HCT116 (cell line): ENCODE measurements around the gene CYP51A1. TPM values are rescaled to one million over a fixed set of nuclear protein-coding genes. Genes with fewer than 3 reads are reported as not detected.

Source experiments
- ATAC-seq: fragments of 200-7000 bp; cut with Tn5 transposase; 2 replicates; pipeline ENCODE4 v1.9.1; 2020; ENCODE audit warnings: mild to moderate bottlenecking, moderate library complexity
- BruUV-seq: library from RNA; stranded (reverse); fragments of 400-500 nt; replicated peaks from 2 replicates; lab custom pipeline; 2021; lab: Mats Ljungman, UMichigan
- CTCF ChIA-PET: fragments of 300-600 bp; sonication (Branson Sonifier 250); formaldehyde crosslinking; loops from one replicate; lab custom pipeline; 2021; ENCODE audit warnings: antibody characterized with exemption; lab: Charles Lee
- POLR2A ChIA-PET: fragments of 300-600, 350-600 bp; sonication (Branson Sonifier 250); formaldehyde crosslinking; loops from one replicate; lab custom pipeline; 2021; ENCODE audit warnings: antibody characterized with exemption; lab: Charles Lee
- RAD21 ChIA-PET, 2 experiments: fragments of 300-600 bp; sonication (Branson Sonifier 250); formaldehyde crosslinking; loops; one replicate each; lab custom pipeline; 2023; ENCODE audit warnings: low total read pairs in 2 of 2; ENCODE audit not compliant: uncharacterized antibody in 2 of 2, unreplicated experiment in 2 of 2, low non-redundant PET in 1 of 2; lab: Charles Lee
- DNase-seq: peaks from one replicate; pipeline ENCODE4 v3.0.0-alpha.2; 2010; ENCODE audit warnings: low read depth, low spot score
- H2AFZ ChIP-seq: fragments of 200-600 bp; shearing (Covaris generic), sonication (generic); 2 replicates; pipeline ENCODE4 v1.6.1; 2017; ENCODE audit warnings: low read depth, mixed run types, mixed read lengths, antibody characterized with exemption, low read length; ENCODE audit not compliant: poor library complexity, severe bottlenecking
- H3K27ac ChIP-seq: 2 replicates; pipeline ENCODE4 v1.5.1; 2012; ENCODE audit warnings: low read depth, low read length
- H3K27me3 ChIP-seq: fragments of 200-600 bp; sonication (generic); 2 replicates; pipeline ENCODE4 v1.6.1; 2016; ENCODE audit warnings: mixed run types, low read length, mixed read lengths; ENCODE audit not compliant: insufficient read depth
- H3K36me3 ChIP-seq, 2 experiments: fragments of 200-500 bp in 1 of 2; fragments of 200-600 bp in 1 of 2; sonication (Bioruptor generic) in 1 of 2; sonication (generic) in 1 of 2; 2 replicates each; pipeline versions ENCODE4 v1.5.1 to v1.6.1; 2014 to 2016; ENCODE audit warnings: low read length in 2 of 2, inconsistent platforms in 1 of 2, mixed read lengths in 1 of 2, mixed run types in 1 of 2; ENCODE audit not compliant: insufficient read depth in 2 of 2, control insufficient read depth in 1 of 2
- H3K4me1 ChIP-seq, 2 experiments: fragments of 200-600 bp in 1 of 2; sonication (generic) in 1 of 2; 2 replicates each; pipeline versions ENCODE4 v1.5.1 to v1.6.1; 2012 to 2017; ENCODE audit warnings: low read length in 2 of 2, inconsistent platforms in 1 of 2, mild to moderate bottlenecking in 1 of 2, mixed read lengths in 1 of 2, mixed run types in 1 of 2, moderate library complexity in 1 of 2; ENCODE audit not compliant: insufficient read depth in 2 of 2, control insufficient read depth in 1 of 2
- H3K4me2 ChIP-seq: fragments of 200-600 bp; sonication (generic); 2 replicates; pipeline ENCODE4 v1.6.1; 2017; ENCODE audit warnings: mixed run types, low read length, mixed read lengths
- H3K4me3 ChIP-seq, 2 experiments: fragments of 200-600 bp in 1 of 2; sonication (generic) in 1 of 2; replicated peaks in 1 of 2; 2 replicates each; pipeline ENCODE4 v1.5.1; 2011 to 2016; ENCODE audit warnings: low read length in 2 of 2, control low read depth in 1 of 2, low read depth in 1 of 2, mild to moderate bottlenecking in 1 of 2, mixed read lengths in 1 of 2, mixed run types in 1 of 2
- H3K79me2 ChIP-seq: fragments of 200-600 bp; sonication (generic); 2 replicates; pipeline ENCODE4 v1.6.1; 2017; ENCODE audit warnings: mild to moderate bottlenecking, mixed run types, low read length, moderate library complexity, mixed read lengths; ENCODE audit not compliant: insufficient read depth
- H3K9ac ChIP-seq: fragments of 200-600 bp; sonication (generic); 2 replicates; pipeline ENCODE4 v1.6.1; 2016; ENCODE audit warnings: low read length, mixed read lengths
- H3K9me2 ChIP-seq: fragments of 200-600 bp; sonication (generic), shearing (Covaris generic); 2 replicates; pipeline ENCODE4 v1.6.1; 2017; ENCODE audit warnings: mixed run types, mild to moderate bottlenecking, moderate library complexity; ENCODE audit not compliant: insufficient read depth
- H3K9me3 ChIP-seq, 2 experiments: fragments of 200-500 bp in 1 of 2; fragments of 200-600 bp in 1 of 2; sonication (Bioruptor generic) in 1 of 2; sonication (generic) in 1 of 2; 2 replicates each; pipeline ENCODE4 v1.6.1; 2014 to 2017; ENCODE audit warnings: low read length in 2 of 2, mixed read lengths in 2 of 2, inconsistent platforms in 1 of 2, low read depth in 1 of 2, mild to moderate bottlenecking in 1 of 2, mixed run types in 1 of 2, moderate library complexity in 1 of 2; ENCODE audit not compliant: control insufficient read depth in 1 of 2, insufficient read depth in 1 of 2
- H4K20me1 ChIP-seq: fragments of 200-600 bp; sonication (generic), shearing (Covaris generic); 2 replicates; pipeline ENCODE4 v1.6.1; 2017; ENCODE audit warnings: mixed run types, mild to moderate bottlenecking, moderate library complexity; ENCODE audit not compliant: insufficient read depth
- CBX3 ChIP-seq: IDR thresholded peaks from 2 replicates; pipeline ENCODE4 v1.6.1; 2012; ENCODE audit warnings: low read depth
- EGR1 ChIP-seq: IDR thresholded peaks from 2 replicates; pipeline ENCODE4 v1.6.1; 2012; ENCODE audit warnings: low read depth
- ELF1 ChIP-seq: IDR thresholded peaks from 2 replicates; pipeline ENCODE4 v1.6.1; 2012; ENCODE audit warnings: low read depth, borderline replicate concordance
- EZH2 ChIP-seq: fragments of 200-600 bp; sonication (generic); IDR thresholded peaks from 2 replicates; pipeline ENCODE4 v1.6.1; 2017; ENCODE audit warnings: antibody characterized with exemption, mixed run types
- EZH2phosphoT487 ChIP-seq: fragments of 200-600 bp; IDR thresholded peaks from 2 replicates; pipeline ENCODE4 v1.6.1; 2018; ENCODE audit warnings: antibody characterized with exemption, borderline replicate concordance
- POLR2A ChIP-seq: IDR thresholded peaks from 2 replicates; pipeline ENCODE4 v1.7.0; 2011; ENCODE audit warnings: borderline replicate concordance; ENCODE audit not compliant: insufficient read depth, insufficient read length; ENCODE audit errors: extremely low read depth
- POLR2AphosphoS5 ChIP-seq: IDR thresholded peaks from 2 replicates; pipeline ENCODE4 v1.6.1; 2011; ENCODE audit warnings: mild to moderate bottlenecking, low read depth, low read length, moderate library complexity
- SIN3A ChIP-seq: IDR thresholded peaks from 2 replicates; pipeline ENCODE4 v1.6.1; 2012; ENCODE audit warnings: low read depth
- SP1 ChIP-seq: IDR thresholded peaks from 2 replicates; pipeline ENCODE4 v1.6.1; 2012; ENCODE audit warnings: low read depth
- YY1 ChIP-seq: IDR thresholded peaks from 2 replicates; pipeline ENCODE4 v1.6.1; 2011; ENCODE audit warnings: low read length, low read depth, moderate library complexity, mild to moderate bottlenecking; ENCODE audit not compliant: insufficient replicate concordance; ENCODE audit errors: extremely low read depth
- ZFX ChIP-seq: fragments of 450-650 bp; IDR thresholded peaks from 2 replicates; pipeline ENCODE4 v1.6.1; 2017
- intact Hi-C: fragments of 100-400 bp; cut with micrococcal nuclease; formaldehyde crosslinking; loops from 2 replicates; pipeline ENCODE4 v1.10.0; 2022
- total RNA-seq: library from RNA; stranded (reverse); gene quantifications from one replicate; pipeline ENCODE4 v1.2.1, GENCODE V29; 2021; ENCODE audit not compliant: unreplicated experiment
- TF ChIP-seq, protein P1 (sequence below): IDR thresholded peaks from 2 replicates; pipeline ENCODE4 v1.6.1; 2012
- TF ChIP-seq, protein P2 (sequence below): IDR thresholded peaks from 2 replicates; pipeline ENCODE4 v1.6.1; 2012; ENCODE audit warnings: low read depth
- TF ChIP-seq, protein P3 (sequence below), 3 experiments: fragments of 200-600 bp in 1 of 3; sonication (generic) in 1 of 3; IDR thresholded peaks in 2 of 3; conservative IDR thresholded peaks in 1 of 3; 2 replicates each; pipeline ENCODE4 v1.5.1; 2012 to 2017; ENCODE audit warnings: low read depth in 2 of 3, low read length in 2 of 3, antibody characterized with exemption in 1 of 3, borderline replicate concordance in 1 of 3, control low read depth in 1 of 3, mild to moderate bottlenecking in 1 of 3, mixed read lengths in 1 of 3, mixed run types in 1 of 3, moderate library complexity in 1 of 3; ENCODE audit not compliant: insufficient read depth in 1 of 3

CYP51A1 gene
- total RNA-seq, 1 experiment from 2014 or later = 85.7 TPM

DNA sequence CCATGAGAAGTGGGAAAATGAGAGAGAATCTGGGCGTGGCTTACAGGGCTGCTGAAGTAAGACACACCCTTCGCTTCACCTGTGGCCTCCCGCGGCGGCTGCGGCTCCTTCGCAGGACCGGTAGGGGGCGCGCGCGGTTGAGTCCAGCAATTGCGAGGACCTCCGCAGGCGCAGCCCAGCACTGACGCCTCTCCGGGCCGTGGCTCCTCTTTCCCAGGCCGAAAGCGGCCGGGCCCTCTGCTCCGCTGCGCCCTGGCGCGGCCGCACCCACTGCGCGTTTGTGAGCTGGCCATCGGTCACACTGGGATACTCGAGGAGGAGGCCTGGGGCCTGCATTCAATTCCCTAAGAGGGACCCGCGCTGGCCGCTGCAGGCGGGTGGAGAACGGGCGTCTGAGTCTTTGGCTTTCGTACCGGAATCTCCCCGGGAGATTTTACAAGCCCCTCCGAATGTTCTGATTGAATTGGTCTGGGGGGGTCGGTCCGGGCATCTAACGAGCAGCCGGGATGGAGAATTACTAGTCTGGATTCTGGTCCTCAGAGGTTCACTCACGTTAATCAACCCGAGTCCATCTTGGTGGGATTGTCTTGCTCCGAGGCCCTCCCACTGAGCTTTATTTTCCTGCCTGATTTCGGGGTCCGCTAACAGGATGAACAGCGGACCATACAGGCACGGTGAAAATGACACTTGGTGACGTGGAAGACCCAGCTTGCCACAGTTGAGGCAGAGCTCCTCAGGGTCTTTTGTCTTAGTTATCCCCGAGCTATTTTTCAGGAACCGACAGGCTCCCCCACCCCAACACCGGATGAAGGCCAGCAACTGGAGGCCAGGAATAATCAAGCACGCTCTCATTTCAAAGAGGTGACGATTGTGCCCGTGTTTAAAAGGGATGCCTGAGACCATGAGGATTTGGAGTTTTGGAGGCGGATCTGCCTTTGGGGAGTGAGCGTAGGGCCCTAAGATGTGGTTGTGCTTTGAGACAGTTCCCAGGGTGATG lies 44.9 kb upstream of the CYP51A1 start, which contains the start of gene LRRD1 (continued):
- no peak for TF ChIP-seq POLR2AphosphoS5
- TF ChIP-seq POLR2A = no peak
- TF ChIP-seq, protein P1, sequence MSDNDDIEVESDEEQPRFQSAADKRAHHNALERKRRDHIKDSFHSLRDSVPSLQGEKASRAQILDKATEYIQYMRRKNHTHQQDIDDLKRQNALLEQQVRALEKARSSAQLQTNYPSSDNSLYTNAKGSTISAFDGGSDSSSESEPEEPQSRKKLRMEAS = no peak

DNA sequence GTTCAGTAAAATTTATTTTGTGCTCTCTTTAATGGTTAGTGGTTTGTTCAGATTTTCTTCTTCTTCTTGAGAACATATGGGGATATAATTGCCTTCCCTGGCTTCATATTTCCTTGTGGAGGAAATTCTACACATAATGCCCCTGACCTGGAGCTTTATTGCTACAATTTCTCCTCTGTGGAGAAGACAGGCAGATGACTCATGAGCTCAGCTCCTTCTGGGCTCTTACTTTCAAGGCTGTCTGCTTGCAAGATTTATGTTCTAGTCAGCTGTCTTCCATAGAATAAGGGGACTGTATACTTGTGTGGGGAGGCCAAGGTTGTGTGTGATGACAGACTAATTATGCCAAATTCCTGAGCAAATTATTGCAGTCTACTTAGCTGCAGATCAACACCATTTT lies 43.1 kb upstream of the CYP51A1 start:
- no TSS peak for BruUV-seq

More for the DNA sequence above, 43.1 kb upstream of the CYP51A1 start:
- TF ChIP-seq YY1 = no peak
- no peak for TF ChIP-seq ZFX
- no peak for TF ChIP-seq EZH2phosphoT487
- TF ChIP-seq, protein P2, sequence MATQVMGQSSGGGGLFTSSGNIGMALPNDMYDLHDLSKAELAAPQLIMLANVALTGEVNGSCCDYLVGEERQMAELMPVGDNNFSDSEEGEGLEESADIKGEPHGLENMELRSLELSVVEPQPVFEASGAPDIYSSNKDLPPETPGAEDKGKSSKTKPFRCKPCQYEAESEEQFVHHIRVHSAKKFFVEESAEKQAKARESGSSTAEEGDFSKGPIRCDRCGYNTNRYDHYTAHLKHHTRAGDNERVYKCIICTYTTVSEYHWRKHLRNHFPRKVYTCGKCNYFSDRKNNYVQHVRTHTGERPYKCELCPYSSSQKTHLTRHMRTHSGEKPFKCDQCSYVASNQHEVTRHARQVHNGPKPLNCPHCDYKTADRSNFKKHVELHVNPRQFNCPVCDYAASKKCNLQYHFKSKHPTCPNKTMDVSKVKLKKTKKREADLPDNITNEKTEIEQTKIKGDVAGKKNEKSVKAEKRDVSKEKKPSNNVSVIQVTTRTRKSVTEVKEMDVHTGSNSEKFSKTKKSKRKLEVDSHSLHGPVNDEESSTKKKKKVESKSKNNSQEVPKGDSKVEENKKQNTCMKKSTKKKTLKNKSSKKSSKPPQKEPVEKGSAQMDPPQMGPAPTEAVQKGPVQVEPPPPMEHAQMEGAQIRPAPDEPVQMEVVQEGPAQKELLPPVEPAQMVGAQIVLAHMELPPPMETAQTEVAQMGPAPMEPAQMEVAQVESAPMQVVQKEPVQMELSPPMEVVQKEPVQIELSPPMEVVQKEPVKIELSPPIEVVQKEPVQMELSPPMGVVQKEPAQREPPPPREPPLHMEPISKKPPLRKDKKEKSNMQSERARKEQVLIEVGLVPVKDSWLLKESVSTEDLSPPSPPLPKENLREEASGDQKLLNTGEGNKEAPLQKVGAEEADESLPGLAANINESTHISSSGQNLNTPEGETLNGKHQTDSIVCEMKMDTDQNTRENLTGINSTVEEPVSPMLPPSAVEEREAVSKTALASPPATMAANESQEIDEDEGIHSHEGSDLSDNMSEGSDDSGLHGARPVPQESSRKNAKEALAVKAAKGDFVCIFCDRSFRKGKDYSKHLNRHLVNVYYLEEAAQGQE = no peak
- TF ChIP-seq EZH2 = no peak
- no peak for TF ChIP-seq CBX3
- TF ChIP-seq SP1 = no peak
- no peak for TF ChIP-seq ELF1
- TF ChIP-seq EGR1 = no peak
- no peak for TF ChIP-seq SIN3A
- TF ChIP-seq, protein P3, sequence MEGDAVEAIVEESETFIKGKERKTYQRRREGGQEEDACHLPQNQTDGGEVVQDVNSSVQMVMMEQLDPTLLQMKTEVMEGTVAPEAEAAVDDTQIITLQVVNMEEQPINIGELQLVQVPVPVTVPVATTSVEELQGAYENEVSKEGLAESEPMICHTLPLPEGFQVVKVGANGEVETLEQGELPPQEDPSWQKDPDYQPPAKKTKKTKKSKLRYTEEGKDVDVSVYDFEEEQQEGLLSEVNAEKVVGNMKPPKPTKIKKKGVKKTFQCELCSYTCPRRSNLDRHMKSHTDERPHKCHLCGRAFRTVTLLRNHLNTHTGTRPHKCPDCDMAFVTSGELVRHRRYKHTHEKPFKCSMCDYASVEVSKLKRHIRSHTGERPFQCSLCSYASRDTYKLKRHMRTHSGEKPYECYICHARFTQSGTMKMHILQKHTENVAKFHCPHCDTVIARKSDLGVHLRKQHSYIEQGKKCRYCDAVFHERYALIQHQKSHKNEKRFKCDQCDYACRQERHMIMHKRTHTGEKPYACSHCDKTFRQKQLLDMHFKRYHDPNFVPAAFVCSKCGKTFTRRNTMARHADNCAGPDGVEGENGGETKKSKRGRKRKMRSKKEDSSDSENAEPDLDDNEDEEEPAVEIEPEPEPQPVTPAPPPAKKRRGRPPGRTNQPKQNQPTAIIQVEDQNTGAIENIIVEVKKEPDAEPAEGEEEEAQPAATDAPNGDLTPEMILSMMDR (IDR thresholded peaks at IDR 0.05 in 2 of 3, conservative IDR thresholded peaks at IDR 0.05 in 1 of 3; ENCODE audit: borderline replicate concordance in 1 of 3, insufficient read depth in 1 of 3, low read depth in 2 of 3, low read length in 2 of 3) = no peak
- TF ChIP-seq, all 23 proteins: peak for 0
- no peak overlapping the region for H3K4me2 ChIP-seq
- H4K20me1 ChIP-seq = no peaks in the 10 kb centered on the region
- ChIA-PET CTCF (interaction anchor here (1.6 kb wide), 1 partner anchor 269 kb away, joined by 7 read pairs; the partner anchor contains the start of gene GATAD1), POLR2A (no interaction called here), RAD21 (no interaction called here)
- no peaks in the 10 kb centered on the region for H3K9me3 ChIP-seq
- no peak overlapping the region for H2AFZ ChIP-seq
- intact Hi-C loops = loop anchor here (5.0 kb wide), 1 partner anchor 270 kb away; the partner anchor contains the start of gene GATAD1
- no peaks in the 10 kb centered on the region for H3K36me3 ChIP-seq
- H3K79me2 ChIP-seq = no peaks in the 10 kb centered on the region
- H3K27ac ChIP-seq = no peak overlapping the region
- ATAC-seq (no peak), DNase-seq (no peak)
- peaks cover 0 to 13% of the 10 kb centered on the region in 2 experiments; a peak in 3 of 4 replicates for H3K4me1 ChIP-seq
- no peak overlapping the region for H3K4me3 ChIP-seq
- H3K9me2 ChIP-seq = no peaks in the 10 kb centered on the region
- no peak overlapping the region for H3K9ac ChIP-seq
- H3K27me3 ChIP-seq = no peaks in the 10 kb centered on the region
